Hepatocyte (in vitro differentiated cells): Measurements from ENCODE around the gene THAP4.

Experiments used
- EZH2 ChIP-seq: fragments of 200-600 bp; sonication (generic); IDR thresholded peaks from 2 replicates; pipeline ENCODE4 v1.6.1; 2016; ENCODE audit warnings: antibody characterized with exemption, mild to moderate bottlenecking, borderline replicate concordance
- EZH2phosphoT487 ChIP-seq: fragments of 200-600 bp; sonication (generic); IDR thresholded peaks from one replicate; pipeline ENCODE4 v1.6.1; 2018; ENCODE audit warnings: antibody characterized with exemption, mild to moderate bottlenecking, low read depth, moderate library complexity; ENCODE audit not compliant: unreplicated experiment, severe bottlenecking
- TF ChIP-seq, protein P1 (sequence below): fragments of 200-600 bp; sonication (generic); IDR thresholded peaks from 2 replicates; pipeline ENCODE4 v1.5.1; 2016; ENCODE audit warnings: antibody characterized with exemption, mild to moderate bottlenecking; ENCODE audit not compliant: poor library complexity

DNA sequence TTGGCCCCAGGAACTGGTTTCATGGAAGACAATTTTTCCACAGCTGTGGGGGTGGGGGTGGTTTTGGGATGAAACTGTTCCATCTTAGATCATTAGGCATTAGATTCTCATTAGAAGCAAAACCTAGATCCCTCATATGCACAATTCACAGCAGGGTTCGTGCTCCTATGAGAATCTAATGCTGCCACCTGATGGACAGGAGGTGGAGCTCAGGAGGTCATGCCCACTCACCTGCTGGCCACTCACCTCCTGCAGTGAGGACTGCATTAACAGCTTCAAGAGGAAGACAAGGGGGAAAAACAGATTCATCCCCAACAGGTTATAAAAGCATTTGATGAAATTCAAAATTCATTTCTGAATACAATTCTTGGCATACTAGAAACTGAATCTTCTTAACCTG is 38.5 kb downstream of the THAP4 start:
- TF ChIP-seq EZH2 (no peak), EZH2phosphoT487 (no peak)
- TF ChIP-seq, protein P1, sequence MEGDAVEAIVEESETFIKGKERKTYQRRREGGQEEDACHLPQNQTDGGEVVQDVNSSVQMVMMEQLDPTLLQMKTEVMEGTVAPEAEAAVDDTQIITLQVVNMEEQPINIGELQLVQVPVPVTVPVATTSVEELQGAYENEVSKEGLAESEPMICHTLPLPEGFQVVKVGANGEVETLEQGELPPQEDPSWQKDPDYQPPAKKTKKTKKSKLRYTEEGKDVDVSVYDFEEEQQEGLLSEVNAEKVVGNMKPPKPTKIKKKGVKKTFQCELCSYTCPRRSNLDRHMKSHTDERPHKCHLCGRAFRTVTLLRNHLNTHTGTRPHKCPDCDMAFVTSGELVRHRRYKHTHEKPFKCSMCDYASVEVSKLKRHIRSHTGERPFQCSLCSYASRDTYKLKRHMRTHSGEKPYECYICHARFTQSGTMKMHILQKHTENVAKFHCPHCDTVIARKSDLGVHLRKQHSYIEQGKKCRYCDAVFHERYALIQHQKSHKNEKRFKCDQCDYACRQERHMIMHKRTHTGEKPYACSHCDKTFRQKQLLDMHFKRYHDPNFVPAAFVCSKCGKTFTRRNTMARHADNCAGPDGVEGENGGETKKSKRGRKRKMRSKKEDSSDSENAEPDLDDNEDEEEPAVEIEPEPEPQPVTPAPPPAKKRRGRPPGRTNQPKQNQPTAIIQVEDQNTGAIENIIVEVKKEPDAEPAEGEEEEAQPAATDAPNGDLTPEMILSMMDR = peak; percentile 41
